ENCODE measurements around the gene CARF. TPM values are rescaled to one million over a fixed set of nuclear protein-coding genes. Genes with fewer than 3 reads are reported as not detected.
A peak's percentile ranks its signal among the peaks of the same experiment; 100 is the strongest.

CARF gene
- total and polyA plus RNA-seq, 2 of the 13 experiments (the other 11 are each of a cell fraction or from before 2014, with no cell fraction given): 3.0 to 5.4 TPM

- TF ChIP-seq ZNF318 (CRISPR knock-in tag; IDR thresholded peaks at IDR 0.05) (no peak), MED13 (CRISPR knock-in tag; IDR thresholded peaks at IDR 0.05) (no peak), ZKSCAN1 (IDR thresholded peaks at IDR 0.05; ENCODE audit: low read length) (peak; percentile 45; the same call in 1 of the 2 replicates), ZSCAN9 (CRISPR knock-in tag; IDR thresholded peaks at IDR 0.05; ENCODE audit: borderline replicate concordance) (0 out of 2 replicates have a peak, but pooled peaks have one; percentile 31), STAT6 (CRISPR knock-in tag; IDR thresholded peaks at IDR 0.05; ENCODE audit: borderline replicate concordance) (peak; percentile 78; the same call in 1 of the 2 replicates), AFF4 (CRISPR knock-in tag; IDR thresholded peaks at IDR 0.05) (no peak), ZNF20 (CRISPR knock-in tag; IDR thresholded peaks at IDR 0.05) (no peak), KDM3A (CRISPR knock-in tag; IDR thresholded peaks at IDR 0.05; ENCODE audit: low read depth) (no peak), PHF5A (CRISPR knock-in tag; IDR thresholded peaks at IDR 0.05; ENCODE audit: low read depth, unreplicated experiment) (no peak), GABPB1 (CRISPR knock-in tag; IDR thresholded peaks at IDR 0.05) (peak; percentile 92), HNRNPK (IDR thresholded peaks at IDR 0.05; ENCODE audit: low read depth, low read length, poor library complexity, severe bottlenecking) (no peak)
- TF ChIP-seq, protein P1, sequence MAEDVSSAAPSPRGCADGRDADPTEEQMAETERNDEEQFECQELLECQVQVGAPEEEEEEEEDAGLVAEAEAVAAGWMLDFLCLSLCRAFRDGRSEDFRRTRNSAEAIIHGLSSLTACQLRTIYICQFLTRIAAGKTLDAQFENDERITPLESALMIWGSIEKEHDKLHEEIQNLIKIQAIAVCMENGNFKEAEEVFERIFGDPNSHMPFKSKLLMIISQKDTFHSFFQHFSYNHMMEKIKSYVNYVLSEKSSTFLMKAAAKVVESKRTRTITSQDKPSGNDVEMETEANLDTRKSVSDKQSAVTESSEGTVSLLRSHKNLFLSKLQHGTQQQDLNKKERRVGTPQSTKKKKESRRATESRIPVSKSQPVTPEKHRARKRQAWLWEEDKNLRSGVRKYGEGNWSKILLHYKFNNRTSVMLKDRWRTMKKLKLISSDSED (CRISPR knock-in tag; IDR thresholded peaks at IDR 0.05): no peak
Observed at GRCh38 chr2:202911512-202912341, at the start of gene CARF, which contains the start of gene WDR12 (continued).

Measured in HepG2 (cell line).